VCaP (cell line): ENCODE data around the gene NTN3.
"Not testable (repeated sequence)": the region's sequence is repeated elsewhere in the genome, so short reads cannot be mapped to it uniquely, and the experiment has no call there.

Source experiments
- H3K27ac ChIP-seq: fragments of 450-650 bp; 2 replicates; pipeline ENCODE4 v1.5.1; 2017
- CTCF ChIP-seq: fragments of 450-650 bp; conservative IDR thresholded peaks from 2 replicates; pipeline ENCODE4 v1.5.1; 2017; ENCODE audit warnings: mild to moderate bottlenecking, moderate library complexity

NTN3 gene

GRCh38 chr16:2432801-2433505 is 38.1 kb upstream of the NTN3 start:
- no peak overlapping the region for H3K27ac ChIP-seq
- TF ChIP-seq CTCF, result no peak

- H3K27ac ChIP-seq, result not testable (repeated sequence)
Measured at GRCh38 chr16:2435236-2435635, 35.9 kb upstream of the NTN3 start.

- no peak for TF ChIP-seq CTCF
- no peak overlapping the region for H3K27ac ChIP-seq
Measured at GRCh38 chr16:2436110-2436509, 35.0 kb upstream of the NTN3 start.

- no peak for TF ChIP-seq CTCF
- H3K27ac ChIP-seq, result no peak overlapping the region
Measured at GRCh38 chr16:2437032-2437790, 33.9 kb upstream of the NTN3 start.

- no peak overlapping the region for H3K27ac ChIP-seq
- no peak for TF ChIP-seq CTCF
Measured at GRCh38 chr16:2438121-2438520, 33.0 kb upstream of the NTN3 start.

GRCh38 chr16:2439598-2439997 is 31.5 kb upstream of the NTN3 start:
- H3K27ac ChIP-seq, result no peak overlapping the region

GRCh38 chr16:2441143-2441804 is 29.8 kb upstream of the NTN3 start:
- not testable (repeated sequence) for H3K27ac ChIP-seq

More at GRCh38 chr16:2439598-2439997, 31.5 kb upstream of the NTN3 start:
- no peak for TF ChIP-seq CTCF

- H3K27ac ChIP-seq, result no peak overlapping the region
- TF ChIP-seq CTCF, result no peak
Measured at GRCh38 chr16:2443555-2443954, 27.5 kb upstream of the NTN3 start.
